ENCODE results near the gene CYB561D1.

The CYB561D1 gene

DNA sequence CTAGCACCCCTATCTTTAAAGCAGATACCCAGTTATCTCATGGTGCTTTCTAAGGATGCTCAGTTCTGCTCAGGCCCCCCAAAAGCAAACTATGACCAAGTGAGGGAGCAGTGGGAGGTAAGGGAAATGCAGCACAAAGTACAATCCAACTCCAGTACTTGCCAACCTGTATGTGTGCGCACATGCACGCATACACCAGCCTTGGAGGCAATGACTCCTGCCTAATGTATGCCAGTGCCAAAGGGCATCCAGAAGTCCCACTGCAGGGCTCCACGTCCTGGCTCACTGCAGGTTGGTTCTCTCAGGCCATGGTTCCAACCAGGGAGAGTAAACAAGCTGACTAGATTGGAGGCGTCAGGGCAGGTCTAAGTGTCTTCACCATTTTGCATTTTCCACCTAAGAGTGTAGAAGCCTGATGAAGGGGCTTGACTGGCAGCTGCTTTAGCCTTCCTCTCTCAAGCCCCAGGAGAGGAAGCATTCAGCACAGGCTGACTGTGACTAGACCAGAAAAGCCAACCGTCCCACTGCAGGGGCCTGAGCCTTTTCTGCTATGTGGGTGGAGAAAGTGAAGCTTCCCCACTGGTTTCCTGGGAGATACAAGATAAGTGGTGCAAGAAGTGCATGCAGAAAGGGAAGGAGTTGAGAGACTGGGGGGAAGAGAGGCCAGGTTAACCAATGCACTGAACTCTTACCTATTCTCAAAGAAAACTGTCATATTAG, 7.9 kb downstream of the CYB561D1 start:
- no peak for DNase-seq

DNA sequence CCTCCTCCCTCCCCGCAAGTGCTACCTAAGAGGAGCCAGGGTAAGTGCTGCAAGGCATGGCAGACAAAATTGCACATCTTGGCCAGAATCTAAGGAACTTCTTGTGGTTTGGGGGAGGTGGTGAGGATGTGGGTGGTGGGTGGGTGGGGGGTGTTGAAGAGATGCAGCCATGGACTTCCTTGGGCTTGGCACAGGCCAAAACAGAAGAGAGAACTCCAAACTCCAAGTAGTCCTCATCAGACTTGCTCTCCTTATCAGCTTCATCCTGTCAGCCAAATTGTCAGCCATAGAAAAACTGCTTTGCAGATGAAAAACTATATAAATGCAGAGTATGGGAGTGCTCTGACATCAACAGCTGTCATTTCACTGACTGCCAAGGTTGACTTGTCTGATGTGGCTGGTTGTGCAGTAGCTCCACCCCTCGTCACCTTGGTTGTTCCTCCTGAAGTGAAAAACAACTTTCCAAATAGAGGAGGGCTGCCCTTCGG, 8.5 kb downstream of the CYB561D1 start:
- DNase-seq: no peak

DNA sequence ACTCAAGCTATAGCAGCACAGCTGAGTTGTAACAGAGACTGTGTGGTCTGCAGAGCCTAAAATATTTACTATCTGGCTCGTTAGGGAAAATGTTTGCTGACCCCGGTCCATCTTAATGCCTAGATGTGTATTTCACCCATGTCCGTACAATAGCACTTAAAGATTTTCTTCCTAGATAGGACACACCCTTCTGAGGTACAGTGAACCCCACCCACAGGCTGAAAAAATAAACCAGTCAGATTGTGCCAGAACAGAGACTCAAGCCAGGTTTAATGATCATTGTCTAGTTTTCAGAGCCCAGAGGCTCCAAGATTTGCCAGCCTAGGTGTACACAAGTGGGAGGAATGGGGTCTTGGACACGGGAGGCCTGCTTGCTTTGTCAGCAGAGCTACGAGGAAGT, 10.0 kb downstream of the CYB561D1 start:
- DNase-seq: no peak

DNA sequence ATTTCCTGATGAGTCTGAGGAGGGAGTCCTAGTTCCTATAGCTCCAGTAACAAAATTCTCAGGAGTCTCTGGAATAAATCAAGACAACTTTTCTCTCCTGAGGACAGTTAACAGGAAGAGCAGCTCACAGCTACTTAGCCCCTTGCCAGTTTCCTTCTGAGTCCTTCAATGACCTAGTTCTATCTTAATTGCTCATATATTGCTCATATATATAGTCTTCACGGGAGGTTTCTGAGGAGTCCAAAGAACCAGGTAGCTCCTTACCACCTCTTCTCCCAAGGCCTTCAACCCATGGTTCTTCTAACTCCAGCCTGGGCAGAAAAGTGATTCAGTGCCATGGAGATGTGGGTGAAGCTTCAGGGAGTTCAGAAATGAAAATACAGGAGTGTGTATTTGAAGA, 11.1 kb downstream of the CYB561D1 start:
- DNase-seq: no peak

DNA sequence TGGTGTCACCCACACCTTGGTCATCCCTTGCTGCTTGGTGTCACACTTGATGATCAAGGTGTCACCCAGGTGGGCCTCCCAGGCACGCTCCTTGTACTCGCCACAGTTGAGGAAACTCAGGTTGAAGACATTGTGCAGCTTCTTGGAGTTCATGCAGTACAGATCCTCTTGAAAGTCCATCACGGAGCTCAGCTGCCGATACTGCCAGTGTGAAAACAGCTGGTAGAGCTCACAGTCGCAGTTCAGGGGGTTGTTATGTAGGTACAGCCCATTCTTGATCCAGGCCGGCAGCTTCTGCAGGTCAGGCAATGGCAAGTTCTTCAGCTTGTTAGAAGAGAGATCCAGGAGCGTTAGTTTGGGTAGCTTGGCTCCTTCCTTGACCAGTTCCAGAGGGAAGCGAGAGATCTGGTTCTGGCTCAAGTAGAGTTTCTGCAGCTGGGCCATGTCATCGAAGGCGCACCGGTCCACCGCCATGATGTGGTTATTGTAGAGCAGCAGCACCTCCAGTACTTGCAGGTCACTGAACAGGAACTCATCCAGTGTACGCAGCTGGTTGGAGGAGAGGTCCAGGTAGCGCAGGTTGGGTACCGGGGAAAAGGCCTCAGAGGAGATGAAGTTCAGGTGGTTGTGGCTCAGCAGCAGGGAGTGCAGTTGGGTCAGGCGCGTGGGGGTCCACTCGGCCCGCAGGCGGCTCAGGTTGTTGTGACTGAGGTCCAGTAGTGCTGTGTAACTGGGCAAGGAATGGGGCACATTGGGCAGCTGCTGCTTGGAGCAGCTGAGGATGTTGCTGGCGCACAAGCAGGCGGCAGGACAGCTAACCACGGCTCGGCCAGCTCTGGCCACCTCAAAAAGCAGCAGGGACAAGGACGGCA, 14.3 kb downstream of the CYB561D1 start:
- DNase-seq: no peak

DNA sequence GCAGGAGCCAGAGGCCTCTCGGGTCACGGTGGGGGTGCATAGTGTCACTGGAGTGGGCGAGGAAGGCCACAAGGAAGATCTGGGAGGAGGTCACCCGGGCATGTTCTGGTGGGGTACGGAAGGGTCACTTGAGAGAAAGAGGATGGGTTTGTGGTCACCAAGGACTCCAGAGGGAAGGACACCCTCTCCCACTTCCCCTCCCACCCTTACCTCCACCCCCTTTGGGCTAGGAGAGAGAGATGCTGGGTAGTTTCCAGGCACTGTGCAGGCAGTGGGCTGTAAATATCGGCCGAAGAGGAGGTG, 14.9 kb downstream of the CYB561D1 start:
- DNase-seq: no peak

DNA sequence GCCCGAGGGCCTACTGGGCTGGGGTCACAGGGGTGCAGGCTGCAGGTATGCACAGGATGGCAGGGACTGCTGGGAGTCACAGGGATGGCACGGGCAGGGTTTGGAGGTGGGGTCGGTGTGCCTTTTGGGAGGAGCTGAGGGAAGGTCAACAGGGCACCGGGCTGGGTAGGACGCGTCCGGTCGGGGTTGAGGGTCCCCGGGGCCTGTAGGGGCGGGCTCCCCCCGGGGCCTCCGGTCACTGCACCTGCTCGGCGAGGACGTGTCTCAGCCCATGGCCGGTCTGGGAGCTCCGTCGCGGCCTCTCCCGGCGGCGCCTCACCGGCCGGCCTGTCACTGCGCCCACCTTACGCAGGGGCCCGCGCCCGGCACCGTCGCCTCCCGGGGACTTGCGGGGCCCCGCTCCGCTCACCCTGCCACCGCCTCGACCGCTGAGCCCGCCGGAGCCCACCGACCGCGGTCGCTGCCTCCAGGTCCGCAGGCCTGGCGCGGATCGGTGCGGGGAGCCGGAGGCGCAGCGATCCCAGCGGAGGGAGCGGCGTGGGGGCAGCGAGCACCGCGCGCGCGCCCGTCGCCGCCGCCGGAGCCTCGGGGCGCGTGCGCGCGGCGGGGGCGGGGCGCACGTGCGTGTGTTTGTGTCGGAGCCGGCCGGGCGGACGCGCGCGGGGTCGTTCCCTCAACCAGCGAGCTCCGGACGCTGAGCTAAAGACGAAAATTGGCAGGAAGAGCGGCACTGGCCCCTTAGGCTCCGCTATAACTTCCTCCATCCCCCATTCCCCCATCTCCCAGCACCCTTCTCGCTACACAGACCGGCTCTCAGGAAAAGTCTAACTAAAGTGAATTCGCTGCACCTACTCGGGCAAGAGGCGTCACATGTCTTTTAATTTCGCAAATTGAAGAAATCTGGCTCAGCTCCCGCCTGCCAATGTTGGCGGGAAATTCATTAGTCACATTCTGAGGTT, 15.6 kb downstream of the CYB561D1 start, which contains the start of gene AMIGO1:
Gene AMIGO1 (minus strand): TSS at position 552 of the 959 bp plus-strand sequence. CDS start 815 bp downstream, outside the sequence.
- DNase-seq: peak; percentile 45

DNA sequence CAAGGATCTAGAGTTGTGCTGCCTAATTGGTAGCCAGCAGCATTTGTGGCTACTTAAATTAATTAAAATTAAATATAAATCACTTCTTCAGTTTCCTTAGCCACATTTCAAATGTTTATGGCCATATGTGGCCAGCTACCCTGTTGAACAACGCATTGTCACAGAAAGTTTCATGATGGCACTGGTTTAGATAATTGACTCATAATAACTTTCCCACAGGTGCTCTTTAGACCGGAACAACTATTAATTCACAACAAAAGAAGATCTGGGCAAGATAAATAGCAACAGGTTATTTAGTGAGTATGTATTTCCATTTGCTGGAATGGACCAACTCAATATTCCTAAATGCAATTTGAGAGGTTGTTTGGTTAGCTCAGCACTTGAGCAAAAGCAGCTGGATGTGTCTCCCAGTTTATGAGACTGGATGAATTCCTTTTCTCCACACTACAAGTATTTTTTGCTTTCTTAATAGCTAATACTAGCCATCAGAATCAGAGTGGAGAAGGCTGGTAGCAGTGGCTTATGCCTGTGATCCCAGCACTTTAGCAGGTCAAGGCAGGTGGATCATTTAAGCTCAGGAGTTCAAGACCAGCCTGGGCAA, 19.3 kb downstream of the CYB561D1 start:
- no peak for DNase-seq

DNA sequence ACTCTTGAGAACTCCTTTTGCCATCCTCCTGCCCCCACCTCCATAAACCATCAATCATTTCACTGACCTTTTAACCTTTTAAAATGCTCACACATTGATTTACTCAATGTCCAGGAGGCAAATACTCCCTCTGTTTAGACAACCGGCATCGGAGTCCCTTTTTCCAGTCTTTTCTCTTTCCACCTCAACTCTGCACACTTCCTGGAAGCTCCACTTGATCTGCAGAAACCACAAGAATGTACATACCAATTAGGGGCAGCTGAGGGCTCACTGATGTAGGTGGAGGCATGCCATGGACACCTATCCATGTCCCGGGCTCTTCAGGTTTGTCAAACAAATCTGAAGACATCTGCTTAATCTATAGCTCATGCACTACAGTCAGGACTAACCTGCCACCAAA, 21.0 kb downstream of the CYB561D1 start:
- no peak for DNase-seq

DNA sequence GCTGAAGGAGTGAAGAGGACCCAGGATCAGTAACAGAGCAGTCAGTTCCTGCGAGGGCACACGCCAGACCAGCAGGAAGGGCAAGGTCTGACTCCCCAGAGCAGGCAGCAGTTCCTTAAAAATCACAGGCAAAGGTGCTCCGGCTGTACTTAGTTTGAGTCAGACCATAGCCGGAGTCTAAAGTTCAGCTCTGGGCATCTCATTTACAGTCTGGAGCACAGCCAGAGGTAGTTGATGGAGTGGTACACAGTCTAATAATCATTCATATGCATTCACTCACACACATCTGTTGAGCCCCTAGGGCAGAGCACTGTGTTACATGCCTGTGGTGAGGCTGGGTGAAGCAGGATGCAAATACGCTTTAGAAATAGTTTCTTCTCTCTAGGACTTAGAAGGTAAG, 23.0 kb downstream of the CYB561D1 start:
- no peak for DNase-seq

DNA sequence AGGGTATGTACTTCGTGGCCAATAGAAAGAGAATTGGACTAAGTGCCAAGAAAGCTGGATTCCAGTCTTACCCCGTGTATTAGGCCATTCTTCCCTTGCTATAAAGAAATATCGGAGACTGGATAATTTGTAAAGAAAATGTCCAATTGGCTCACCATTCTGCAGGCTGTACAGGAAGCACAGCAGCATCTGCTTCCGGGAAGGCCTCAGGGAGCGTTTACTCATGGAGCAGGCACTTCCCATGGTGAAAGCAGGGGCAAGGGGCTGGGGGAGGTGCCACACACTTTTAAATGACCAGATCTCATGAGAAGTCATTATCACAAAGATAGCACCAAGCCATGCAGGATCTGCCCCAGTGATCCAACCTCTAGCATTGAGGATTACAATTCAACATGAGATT, 23.4 kb downstream of the CYB561D1 start:
- DNase-seq: no peak

DNA sequence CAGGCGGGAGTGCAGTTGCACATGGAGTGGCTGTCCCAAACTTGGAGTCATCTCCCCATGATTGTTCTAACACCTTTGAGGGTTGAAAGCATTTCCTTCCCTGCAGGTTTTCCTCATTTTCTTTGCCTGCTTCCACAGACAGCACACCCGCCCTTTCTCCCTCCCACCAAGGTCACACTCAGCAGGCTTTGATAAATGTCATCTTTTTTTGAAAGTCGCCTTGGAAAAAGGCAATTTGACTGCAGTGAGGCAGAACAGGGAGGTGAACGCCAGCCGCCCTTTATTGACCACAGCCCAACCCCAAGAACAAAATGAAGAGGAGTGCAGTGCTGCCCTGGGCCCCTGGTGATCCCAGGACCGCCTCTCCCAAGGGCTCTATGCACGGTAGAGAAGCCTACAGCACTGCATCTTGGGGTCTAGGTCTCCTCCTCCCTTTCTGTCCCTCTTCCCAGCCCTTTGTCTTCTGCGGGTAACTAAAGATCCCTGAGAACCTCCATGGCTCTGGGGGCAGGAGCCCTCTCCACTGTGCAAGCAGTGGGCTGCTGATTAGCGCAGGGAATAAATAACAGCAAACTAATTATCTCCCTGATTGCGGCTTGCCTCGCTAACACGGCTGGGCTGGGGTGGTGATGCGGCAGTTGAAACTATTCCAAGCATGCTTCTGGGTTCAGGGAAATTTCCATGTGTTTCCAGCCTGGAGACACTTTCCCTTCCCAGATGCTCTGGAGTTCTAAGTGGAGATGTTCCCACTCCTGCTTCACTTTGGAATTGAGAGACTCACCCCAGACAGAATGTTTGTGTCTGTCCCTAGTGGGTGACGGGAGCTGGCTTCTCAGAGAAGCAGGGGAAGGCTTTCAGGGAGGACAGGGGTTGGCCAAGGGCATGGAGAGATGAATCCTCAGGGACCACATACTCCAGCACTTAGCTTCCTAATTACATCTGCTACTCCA, 27.4 kb downstream of the CYB561D1 start:
- no peak for DNase-seq

DNA sequence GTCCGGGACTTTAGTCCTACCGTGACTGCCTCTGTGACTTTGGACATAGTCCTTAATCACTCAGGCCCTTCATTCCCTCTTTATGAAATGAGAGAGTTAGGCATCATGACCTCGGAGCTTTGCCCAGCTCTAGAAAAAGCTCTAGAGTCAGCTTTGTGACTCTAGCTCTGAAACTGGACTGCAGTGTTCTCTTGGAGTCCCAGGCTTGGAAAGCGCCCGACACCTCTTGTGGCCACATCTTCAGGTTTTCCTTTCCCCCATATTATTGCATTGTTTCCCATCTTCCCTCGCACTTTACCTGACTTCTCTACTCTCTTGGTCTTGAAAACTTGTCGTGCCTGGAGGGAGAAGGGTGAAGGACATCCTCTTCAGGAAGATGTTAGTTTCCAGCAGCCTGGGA, 28.1 kb downstream of the CYB561D1 start:
- DNase-seq: no peak

DNA sequence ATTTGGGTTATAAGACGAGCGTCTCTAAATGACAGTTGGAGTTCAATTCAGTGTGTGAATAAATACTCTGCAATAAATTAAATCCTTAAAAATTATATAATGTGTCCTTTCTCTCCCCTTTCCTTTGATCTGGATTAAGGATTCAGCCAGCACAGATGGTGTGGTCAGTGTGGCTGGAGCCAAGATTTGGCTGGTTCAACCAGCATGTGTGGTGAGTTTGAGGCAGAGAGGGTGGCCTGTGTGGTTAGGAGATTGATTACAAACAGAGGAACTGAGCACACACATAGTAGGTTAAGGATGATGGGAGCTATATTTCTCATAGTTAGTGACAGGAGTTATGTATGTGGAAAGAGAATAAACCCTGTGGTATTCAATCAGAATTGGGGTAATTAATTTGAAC, 29.8 kb downstream of the CYB561D1 start:
- no peak for DNase-seq

DNA sequence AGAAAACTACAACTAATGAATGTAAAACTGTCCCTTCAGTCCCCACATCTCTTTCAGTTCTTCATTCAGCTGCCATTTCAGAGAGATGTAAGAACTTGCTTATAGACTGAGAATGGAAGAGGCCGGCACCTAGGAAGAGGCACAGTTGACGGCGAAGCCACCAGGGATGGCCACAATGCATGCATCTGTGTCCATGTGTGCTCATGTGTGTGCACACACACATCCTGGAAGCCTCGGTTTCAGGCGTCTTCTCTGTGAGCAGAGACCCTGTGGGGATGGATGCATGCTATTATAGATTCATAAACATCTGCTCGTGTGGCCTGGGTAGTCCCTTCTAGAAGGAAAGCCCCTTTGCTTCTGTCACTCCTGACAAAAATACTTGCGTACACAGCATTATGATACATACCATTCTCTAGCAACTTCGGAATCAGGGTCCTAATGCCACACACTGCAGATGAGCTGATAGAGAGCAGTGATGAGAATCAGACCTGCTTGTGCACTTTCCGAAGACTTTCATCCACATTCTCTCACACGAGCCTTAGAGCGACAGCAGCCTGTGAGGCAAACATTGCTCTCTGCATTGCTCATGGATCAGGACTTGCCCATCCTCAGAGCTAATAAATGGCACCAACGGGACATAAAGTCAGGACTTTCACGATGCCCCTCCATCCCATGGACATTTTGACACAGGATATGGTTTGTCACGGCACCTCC, 33.4 kb downstream of the CYB561D1 start:
- no peak for DNase-seq

DNA sequence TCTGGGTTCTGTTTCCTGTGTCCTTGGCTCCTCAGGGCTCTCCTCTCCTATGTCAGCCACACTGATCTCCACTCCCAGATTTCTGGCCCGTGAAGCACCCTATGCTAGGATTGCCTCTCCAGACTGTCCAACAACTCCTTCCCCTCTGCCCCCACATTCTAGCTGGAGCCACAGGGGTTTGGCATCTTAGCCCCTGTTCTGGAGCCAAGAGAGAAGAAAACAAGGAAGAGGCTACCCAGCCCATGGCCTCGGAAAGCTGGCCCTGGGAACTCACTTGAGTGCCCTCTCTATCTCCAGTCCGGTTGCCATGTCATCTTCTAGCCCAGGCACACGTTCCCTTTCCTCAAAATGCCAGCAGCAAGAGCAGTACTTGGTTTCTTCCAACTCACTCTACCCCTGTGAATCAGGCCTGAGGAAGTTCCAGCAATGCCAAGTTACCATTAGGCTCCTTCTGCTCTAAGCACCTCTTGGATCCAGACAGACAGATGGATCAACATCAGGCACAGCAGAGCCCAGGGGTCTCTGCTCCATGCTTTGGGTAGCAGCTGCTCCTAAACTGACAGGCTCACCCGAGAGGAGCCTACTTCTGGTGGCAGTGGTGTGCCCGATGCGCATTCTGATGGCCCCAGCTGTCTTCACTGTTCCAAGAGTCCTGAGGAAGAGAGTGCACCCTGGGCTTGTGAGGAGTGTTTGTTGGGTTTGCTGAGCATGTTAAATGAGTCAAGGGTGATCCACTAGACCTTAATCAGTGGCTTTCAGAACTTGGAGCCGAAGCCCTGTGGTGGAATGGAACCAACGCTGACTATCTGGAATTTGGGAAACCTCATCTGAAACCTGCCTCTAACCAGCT, 34.2 kb downstream of the CYB561D1 start:
- no peak for DNase-seq

DNA sequence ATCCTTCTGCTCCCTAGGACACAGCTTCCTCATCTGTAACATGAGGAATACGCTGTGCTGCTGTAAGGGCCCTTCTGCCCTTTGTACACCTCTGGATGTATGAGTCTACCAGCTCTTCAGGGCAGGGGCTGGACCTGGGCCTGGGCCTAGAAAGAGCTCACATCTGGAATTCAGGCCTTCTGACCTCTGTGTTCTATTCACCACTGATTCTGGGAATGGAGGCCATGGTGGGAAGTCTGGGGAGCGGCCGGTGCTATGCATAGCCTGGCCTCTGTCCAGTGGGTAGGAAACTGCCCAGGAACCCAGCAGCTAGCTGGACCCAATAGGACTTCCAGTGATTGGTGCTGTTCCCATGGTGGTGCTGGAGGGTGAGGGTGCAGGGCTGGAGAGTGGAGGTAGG, 34.8 kb downstream of the CYB561D1 start:
- no peak for DNase-seq

DNA sequence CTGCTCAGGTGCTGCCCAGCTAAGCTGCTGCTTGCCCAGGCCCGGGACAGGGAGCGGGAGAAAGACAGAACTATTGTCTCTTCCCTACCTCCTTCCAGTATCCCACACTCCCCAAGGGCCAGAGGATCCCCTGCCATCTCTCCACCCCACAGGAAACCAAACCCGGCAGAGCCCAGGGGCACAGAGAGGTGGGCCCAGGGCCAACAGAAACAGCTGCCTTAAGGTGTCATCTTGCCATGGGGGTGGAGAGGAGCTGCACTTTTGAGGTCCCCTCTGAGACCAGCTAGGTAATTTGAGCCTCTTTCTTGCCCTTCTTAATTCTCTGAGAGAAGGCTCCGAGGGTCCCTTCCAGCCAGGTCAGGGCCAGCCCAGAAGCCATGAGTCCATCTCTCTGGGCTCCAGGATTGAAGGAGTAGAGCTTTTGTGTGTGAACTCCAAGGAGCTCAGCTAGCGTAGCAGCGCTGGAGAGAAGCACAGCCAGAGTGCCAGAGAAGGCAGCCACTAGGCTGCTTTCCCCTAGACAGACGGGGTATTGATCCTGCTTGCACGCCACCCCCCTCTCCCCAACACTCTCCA, 36.1 kb downstream of the CYB561D1 start:
- peak; percentile 61 for DNase-seq

DNA sequence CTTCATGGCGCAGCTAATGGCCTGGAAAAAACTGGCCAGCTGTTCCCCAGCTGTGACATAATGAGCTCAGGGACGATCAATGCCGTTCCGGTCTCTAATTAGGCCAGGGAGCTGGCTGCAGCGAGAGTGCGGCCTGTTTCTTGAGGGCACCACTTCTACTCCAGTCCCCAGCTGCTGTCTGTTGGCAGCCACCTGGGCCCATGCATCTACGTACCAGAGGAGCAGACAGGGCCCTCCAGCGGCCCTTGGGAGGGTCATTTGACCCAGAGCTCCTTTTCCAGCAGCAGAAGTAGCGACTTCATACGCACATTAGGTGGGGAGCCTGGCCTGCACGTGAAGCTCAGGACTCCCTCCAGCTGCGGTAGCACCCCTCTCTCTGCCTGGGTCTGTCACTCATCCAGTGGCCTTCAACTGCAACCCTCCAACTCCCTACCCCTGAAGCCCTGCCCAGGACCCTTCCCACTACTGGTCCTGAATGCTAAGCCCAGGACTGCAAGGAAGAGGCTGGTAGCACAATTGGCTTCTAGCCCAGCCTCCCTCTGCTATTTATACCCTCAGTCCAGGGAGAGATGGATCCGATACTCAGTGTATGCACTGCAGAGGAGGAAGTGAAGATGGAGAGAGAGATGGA, 36.7 kb downstream of the CYB561D1 start:
- DNase-seq: peak; percentile 88
